LNCaP clone FGC (cell line): Measurements from ENCODE around the gene RNPS1.

Source experiments
- DNase-seq: peaks from one replicate; pipeline ENCODE4 v3.0.0-alpha.2; 2011; ENCODE audit warnings: low read depth
- H3K4me3 ChIP-seq: 2 replicates; pipeline ENCODE4 v1.5.1; 2011; ENCODE audit warnings: mild to moderate bottlenecking, low read depth, low read length, control low read depth
- TF ChIP-seq, protein P1 (sequence below): IDR thresholded peaks from 2 replicates; pipeline ENCODE4 v1.5.1; 2012; ENCODE audit warnings: mild to moderate bottlenecking; ENCODE audit not compliant: control insufficient read depth, insufficient read depth; ENCODE audit errors: extremely low read depth

The RNPS1 gene

DNA sequence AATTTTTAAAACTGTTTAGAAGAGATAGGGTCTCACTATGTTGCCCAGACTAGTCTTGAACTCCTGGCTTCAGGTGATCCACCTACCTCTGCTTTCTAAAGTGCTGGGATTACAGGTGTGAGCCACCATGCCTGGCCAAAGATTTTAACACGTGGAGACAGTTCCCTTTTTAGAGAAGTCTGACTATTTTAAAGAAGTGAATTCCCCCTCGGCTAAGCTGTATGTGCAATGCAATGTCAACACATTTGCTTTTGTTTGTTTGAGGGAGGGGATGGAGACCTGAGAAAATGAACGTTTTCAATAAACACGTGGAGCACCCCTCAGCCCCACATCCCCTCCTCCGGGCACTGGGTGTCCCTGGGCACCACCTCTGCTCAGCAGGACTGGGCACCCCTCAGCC lies 14.3 kb upstream of the RNPS1 start:
- no peak for DNase-seq
- TF ChIP-seq, protein P1, sequence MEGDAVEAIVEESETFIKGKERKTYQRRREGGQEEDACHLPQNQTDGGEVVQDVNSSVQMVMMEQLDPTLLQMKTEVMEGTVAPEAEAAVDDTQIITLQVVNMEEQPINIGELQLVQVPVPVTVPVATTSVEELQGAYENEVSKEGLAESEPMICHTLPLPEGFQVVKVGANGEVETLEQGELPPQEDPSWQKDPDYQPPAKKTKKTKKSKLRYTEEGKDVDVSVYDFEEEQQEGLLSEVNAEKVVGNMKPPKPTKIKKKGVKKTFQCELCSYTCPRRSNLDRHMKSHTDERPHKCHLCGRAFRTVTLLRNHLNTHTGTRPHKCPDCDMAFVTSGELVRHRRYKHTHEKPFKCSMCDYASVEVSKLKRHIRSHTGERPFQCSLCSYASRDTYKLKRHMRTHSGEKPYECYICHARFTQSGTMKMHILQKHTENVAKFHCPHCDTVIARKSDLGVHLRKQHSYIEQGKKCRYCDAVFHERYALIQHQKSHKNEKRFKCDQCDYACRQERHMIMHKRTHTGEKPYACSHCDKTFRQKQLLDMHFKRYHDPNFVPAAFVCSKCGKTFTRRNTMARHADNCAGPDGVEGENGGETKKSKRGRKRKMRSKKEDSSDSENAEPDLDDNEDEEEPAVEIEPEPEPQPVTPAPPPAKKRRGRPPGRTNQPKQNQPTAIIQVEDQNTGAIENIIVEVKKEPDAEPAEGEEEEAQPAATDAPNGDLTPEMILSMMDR, result no peak
- H3K4me3 ChIP-seq, result no peak overlapping the region

GRCh38 chr16:2280981-2281542 lies 13.1 kb upstream of the RNPS1 start:
- no peak for DNase-seq
- no peak overlapping the region for H3K4me3 ChIP-seq
- TF ChIP-seq, protein P1, result no peak

DNA sequence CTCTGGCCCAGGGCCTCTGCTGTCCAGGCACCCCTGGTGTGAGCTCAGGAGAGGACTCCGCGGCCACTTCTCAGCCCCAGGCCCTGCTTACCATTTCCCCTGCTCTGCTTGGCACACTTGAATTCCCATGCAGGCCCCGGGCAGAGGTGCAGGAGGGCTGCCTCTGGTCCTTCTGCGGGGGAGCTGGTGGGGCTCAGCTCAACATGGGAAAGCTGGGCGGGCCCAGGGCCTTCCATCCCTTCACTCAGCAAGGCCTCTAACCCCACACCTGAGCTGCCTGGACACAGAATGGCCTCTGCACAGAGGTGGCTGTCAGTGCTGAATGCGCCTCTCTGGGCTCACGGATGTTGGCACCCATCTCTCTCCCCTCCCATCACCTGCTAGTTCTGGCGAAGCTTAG lies 12.5 kb upstream of the RNPS1 start:
- TF ChIP-seq, protein P1, result no peak

DNA sequence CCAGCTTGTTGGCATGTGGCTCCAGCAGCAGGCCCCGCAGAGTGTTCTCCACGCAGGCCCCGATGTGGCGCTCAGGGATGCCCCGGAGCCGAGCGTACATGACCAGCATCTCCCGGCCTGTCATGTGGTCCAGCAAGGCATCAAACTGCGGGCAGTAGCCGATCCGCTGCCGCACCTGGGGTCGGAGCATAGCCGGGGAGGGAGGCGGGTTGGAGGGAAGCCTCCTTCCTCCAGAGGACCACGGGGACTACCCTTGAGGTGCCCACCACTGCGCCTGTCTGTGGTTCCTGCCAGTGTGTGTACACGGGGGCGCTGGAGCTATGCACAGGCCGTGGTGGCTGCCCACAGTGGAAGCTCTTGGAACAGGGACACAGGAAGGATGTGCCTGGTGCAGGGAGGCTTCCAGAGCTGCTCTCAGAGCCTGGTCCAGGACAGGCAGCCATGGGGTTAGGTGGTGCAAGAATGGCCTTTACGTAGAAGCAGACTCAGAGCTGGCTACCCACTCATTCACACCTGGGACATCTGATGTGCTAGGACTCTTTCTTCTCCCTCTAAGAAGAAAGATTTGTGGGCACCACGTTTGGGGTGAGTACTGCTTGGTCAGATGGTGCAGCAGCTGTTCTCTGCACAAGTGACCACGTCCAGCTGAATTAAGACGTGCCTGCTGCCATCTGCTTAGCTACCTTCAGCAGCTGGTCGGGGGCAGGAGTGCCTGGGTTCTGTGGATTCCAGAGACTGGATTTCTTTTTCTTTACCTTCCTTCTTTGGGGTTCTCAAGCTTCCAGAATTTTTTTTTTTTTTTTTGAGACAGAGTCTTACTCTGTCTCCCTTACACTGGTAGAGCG lies 11.3 kb upstream of the RNPS1 start:
- no peak for DNase-seq
- no peak overlapping the region for H3K4me3 ChIP-seq
- TF ChIP-seq, protein P1, result no peak

More for the DNA sequence above, 12.5 kb upstream of the RNPS1 start:
- DNase-seq, result no peak
- no peak overlapping the region for H3K4me3 ChIP-seq

- TF ChIP-seq, protein P1, result no peak
- no peak overlapping the region for H3K4me3 ChIP-seq
- no peak for DNase-seq
Observed at GRCh38 chr16:2278272-2278608, 10.3 kb upstream of the RNPS1 start.

- TF ChIP-seq, protein P1, result no peak
- H3K4me3 ChIP-seq, result no peak overlapping the region
- DNase-seq, result no peak
Observed at GRCh38 chr16:2277466-2278271, 9.7 kb upstream of the RNPS1 start.
